NCI-H1092 (cell line): ENCODE measurements around the gene CDKN1A.
"Not testable (repeated sequence)": the region's sequence is repeated elsewhere in the genome, so short reads cannot be mapped to it uniquely, and the experiment has no call there.

Source experiments
- DNase-seq: peaks from one replicate; lab custom pipeline; 2025; lab: John Stamatoyannopoulos, UW

CDKN1A gene

DNA sequence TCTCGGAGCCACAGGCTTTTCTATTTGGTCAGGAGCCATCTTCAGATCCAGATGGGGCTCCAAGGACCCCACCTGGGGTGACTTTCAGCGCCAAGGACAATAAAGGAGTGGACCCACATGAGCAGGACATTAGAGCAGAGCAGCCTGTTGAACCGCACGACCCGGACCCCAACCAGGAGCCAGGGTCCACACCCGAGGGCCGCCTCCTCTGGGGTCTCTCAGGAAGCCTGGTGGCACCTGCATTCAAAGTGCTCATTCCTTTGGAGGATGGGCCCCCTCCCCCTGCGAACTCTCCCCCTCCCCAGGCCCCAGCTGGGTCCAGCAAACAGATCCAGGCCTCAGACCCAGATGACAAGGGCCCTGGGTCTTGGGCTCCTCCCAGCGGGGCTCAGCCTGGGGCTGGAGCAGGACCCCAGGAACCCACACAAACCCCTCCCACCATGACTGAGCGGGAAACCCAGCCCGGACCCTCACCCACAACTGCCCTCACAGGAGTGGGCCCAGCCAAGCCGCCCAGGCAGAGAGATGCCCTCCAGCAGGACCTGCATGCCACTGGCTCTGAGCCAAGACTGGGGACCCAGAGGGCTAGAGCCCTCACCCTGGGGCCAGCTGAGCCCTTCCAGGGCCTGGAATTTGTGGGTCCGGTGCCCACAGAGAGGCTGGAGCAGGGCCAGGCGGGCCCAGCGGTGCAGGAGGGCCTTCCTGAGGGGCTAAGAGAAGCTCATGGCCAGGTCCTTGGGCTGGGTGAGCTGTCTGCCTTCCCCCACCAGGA is 43.0 kb downstream of the CDKN1A start:
- DNase-seq = no peak

DNA sequence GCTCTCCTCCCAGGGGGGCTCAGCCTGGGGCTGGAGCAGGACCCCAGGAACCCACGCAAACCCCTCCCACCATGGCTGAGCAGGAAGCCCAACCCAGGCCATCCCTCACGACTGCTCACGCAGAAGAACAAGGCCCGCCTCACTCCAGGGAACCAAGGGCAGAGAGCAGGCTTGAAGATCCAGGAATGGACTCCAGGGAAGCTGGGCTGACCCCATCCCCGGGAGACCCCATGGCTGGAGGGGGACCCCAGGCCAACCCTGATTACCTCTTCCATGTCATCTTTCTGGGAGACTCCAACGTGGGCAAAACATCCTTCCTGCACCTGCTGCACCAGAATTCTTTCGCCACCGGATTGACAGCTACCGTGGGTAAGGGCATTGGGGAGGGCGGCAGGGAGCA is 43.9 kb downstream of the CDKN1A start:
- DNase-seq = no peak

DNA sequence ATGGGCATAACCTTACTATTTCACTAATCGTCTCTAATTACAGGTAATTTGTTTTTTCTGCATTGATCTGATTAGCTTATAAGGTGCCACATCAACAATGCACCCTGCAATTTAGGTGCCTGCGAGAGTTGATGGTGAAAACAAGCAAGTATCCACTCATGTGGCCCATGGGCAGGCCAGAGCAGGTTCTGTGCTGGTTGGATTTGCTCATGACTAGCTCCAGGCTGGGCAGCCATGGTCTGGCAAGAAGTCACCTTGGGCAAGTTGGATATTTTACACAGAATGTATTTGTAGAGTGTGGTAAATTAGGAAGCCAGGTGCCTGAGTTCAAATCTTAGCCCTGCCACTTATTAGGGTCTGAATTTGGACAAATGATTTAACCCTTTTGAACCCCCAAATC is 44.4 kb downstream of the CDKN1A start:
- DNase-seq = no peak

DNA sequence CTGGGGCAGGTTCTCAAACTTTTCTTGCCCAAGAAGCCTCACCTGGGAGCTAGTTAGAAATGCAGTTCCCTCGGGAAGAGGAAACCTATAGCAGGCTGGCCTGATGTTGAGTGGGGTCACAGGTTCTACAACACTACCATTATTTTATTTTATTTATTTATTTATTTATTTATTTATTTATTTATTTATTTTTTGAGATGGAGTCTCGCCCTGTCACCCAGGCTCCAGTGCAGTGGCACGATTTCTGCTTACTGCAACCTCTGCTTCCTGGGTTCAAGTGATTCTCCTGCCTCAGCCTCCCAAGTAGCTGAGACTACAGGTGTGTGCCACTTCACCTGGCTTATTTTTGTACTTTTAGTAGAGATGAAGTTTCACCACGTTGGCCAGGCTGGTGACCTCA is 45.5 kb downstream of the CDKN1A start:
- not testable (repeated sequence) for DNase-seq

DNA sequence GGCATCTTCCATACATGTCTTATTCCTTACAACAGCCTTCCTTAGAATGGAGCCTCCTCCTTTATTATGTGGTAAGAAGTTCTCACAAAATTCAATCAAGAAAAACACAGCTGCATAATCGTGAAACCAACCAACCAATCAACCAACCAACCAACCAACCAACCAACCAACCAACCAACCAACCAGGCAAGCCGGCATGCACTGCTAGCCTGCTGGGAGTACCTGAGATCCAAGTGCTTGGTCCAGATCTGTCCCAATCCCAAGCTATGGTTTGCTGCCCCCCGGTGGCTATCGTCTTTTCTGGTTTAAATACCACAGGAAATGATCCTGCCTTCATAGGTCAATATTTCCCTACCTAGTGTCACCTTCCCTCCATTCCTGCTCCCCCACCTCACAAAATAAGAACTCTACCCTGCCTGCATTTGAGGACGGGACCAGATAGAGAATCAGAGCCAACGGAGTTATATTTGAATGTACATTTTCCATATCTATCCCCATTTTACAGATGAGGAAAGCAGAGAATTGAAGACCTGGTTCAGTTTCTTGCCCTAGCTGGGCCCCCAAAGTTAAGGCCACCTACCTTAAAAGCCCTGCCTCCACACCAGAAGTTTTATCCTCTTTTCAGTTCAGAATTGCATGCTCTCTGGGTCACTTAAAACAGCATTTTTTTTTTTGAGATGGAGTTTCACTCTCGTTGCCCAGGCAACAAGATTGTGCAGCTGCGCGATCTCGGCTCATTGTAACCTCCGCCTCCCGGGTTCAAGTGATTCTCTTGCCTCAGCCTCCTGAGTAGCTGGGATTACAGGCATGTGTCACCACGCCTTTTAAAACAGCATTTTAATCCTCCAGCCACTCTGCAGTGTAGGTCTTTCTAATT is 46.2 kb downstream of the CDKN1A start:
- peak; percentile 44 for DNase-seq

DNA sequence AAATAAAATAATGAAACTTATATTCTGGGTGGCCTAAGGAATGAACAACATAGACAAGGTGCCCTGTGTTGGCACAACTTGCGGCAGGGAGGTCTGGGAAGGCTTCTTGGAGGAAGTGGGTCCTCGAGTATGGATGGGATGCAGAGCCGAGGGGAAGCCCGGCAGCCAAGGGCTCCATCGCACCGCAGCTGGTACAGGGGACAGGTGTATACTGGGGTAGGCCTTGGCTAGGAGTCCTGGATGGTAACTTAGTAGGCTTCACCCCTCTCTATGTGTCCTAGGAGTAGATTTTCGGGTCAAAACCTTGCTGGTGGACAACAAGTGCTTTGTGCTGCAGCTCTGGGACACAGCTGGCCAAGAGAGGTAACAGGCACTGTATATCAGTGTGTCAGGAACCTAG is 47.1 kb downstream of the CDKN1A start:
- no peak for DNase-seq

DNA sequence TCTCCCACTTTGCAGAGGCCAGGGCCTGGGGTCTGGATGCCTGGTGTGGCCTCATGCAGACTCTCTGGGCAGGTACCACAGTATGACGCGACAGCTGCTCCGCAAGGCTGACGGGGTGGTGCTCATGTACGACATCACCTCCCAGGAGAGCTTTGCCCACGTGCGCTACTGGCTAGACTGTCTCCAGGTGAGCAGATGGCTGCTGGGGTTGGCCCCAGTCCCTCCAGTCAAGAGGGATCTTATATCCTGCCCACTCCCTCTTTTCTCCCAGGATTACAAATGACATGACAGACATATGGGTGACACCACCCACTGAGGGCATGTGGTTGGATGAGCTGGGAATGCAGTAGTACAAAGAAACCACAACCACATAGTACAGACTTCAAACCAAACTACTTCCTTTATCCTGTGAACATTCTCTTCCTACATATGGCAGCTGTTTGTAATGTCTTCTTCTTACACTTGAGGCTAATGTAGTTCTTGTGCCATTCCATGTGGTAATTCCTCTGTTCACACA is 49.0 kb downstream of the CDKN1A start:
- no peak for DNase-seq

DNA sequence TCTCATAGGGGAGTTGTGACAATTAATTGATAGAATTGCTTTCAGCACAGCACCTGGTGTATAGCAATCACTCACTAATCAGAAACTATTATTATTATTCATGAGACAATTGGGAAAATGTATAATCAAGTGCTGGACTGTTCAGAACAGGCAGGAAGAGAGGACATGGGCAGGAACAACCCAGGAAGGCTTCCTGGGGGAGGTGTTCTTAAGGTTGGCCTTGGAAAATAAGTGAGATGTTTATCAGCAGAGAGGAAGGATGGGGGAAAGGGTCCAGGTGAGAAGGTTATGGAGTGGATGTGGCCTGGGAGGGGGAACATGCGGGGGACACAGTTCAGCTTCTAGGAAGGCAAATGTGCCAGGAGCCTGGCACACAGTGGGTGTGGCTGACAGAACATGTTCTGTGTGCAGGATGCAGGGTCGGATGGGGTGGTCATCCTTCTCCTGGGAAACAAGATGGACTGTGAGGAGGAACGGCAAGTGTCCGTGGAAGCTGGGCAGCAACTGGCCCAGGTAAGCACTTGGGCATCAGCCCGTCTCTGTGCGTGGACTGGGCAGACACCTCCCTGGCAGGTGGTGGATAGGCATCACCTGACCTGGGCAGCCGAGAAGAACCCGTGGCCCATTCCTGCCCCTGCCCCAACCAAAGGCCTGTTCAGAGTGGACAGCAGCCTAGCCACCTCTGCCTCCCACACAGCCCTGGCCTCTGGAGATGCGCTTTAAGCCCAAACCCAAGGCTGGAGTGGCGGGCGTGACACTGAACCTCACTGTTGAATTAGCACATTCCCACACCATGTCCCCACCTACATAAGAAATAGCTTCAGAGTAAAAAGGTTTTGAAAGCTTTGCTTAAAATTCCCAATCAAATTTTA is 50.0 kb downstream of the CDKN1A start:
- DNase-seq = no peak

DNA sequence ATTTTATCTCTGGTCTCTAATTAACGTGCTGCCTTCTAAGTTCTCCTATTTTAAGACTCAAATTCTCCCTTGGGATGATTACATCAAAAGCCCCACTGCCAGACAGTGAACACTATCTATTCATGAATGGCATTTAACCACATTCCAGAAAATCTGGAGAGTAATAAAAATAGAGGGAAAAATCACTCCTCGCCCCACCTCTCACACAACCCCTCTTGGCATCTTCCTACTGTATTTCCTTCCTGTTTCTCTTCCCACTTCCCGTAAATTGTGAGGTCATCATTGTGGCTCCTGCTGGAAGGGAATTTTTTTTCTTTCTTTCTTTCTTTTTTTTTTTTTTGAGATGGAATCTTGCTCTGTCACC is 50.6 kb downstream of the CDKN1A start:
- no peak for DNase-seq

DNA sequence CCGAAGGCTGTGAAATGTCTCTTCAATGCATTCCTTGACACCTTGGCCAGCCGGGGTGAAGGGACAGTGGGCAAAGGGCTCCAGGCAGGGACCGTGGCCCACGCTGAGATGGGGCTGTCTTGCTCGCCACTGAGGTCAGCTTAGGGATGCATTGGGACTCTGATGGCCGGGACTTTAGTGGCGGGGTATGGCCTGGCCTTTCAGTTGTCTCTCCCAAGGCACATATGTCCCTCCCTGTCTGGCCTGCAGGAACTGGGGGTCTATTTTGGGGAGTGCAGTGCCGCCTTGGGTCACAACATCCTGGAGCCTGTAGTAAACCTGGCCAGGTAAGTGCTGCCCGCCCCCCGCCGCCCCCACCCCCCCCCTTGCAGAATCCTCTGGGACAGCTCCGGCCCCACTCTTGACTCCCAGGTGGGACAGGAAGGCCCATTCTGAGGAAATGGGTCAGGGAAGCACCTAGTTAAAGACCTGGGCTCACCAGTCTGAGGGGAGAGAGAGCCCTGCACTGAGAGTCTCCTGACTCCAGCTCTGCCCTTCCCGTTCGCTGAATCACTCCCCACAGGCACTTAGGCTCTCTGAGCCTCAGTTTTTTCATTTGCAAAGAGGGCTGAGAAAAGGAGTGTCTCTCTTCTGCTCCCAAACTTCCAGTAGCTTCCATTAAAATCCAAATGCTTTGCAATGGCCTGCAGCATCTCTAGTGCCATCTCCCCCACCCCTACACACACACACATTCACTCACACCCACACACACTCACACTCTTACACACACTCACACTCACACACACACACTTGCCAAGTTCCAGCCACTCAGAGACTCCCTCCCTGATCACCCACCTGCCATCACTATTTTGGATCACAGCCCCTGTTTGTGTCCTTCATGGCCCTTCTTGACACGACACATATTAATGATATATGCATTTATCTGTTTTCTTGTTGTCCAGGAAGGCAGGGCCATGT is 52.2 kb downstream of the CDKN1A start:
- no peak for DNase-seq

DNA sequence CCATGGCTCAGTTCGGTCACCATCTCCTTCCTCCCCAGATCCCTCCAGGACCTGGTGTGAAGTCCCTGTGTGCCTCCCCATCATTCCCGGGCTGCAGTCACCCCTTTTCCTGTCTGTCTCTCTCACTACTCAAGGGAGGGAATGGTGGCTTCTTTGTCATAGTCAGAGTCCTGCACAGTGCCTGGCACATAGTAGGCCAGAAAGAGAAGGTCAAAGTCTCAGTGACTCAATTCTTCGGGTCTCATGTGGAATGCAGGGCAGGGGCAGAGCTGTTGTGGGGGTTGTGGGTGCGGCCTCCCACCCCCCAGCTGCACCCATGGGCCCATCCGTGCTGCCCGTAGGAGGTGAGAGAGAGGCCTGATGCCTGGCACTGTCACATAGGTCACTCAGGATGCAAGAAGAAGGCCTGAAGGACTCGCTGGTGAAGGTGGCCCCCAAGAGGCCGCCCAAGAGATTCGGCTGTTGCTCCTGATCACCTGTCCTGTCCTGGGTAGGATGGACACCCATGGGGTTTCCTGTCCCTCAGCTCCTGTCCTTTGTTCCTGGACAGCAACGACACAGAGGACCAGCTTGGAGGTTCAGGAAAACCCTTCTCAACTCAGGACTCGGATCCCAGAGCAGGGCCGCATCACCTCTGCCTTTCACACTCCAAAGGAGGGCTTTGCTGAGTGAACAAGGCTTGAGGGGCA is 53.3 kb downstream of the CDKN1A start:
- no peak for DNase-seq

DNA sequence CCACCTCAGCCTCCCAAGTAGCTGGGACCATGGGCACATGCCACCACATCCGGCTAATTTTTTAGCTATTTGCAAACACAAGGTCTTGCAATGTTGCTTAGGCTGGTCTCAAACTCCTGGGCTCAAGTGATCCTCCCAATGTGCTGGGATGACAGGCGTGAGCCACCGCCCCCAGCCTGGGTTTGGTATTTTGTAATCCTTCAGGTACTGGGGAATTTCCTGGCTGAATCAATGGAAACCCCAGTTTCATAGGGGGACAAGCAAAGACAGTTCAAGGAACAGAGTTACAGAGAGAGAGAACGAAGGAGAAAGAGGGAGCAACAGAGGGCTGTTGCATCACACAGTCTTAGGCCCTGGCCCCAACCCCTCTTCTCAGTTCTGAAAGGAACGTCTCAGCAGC is 54.8 kb downstream of the CDKN1A start:
- DNase-seq = no peak

DNA sequence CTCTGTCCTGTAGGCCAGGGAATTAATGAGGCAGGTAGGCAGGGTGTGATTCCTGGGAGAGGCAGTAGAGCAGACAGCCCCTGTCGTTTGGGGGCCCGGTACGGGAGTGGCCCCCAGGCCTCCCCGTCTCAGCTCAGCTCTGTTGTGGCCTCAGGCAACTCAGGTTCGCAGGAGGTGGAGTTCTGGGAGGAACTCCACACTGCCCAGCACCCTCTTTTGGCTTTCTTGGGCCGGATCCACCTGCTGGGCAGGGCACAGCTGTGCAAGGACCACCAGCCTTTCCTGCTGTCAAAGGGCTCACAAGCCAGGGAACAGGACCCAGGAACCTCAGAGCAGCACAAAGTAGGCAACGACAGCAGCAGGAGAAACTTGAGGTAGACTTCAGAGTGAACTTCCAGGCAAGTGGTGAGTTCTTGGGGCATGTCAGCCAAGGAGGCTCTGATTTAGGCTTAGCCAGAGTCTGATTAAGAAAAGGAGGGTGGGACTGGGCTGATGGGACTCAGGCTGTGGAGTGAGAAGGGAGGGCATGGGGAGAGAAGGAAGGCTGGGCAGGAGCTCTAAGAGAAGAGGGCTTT is 56.1 kb downstream of the CDKN1A start:
- no peak for DNase-seq

DNA sequence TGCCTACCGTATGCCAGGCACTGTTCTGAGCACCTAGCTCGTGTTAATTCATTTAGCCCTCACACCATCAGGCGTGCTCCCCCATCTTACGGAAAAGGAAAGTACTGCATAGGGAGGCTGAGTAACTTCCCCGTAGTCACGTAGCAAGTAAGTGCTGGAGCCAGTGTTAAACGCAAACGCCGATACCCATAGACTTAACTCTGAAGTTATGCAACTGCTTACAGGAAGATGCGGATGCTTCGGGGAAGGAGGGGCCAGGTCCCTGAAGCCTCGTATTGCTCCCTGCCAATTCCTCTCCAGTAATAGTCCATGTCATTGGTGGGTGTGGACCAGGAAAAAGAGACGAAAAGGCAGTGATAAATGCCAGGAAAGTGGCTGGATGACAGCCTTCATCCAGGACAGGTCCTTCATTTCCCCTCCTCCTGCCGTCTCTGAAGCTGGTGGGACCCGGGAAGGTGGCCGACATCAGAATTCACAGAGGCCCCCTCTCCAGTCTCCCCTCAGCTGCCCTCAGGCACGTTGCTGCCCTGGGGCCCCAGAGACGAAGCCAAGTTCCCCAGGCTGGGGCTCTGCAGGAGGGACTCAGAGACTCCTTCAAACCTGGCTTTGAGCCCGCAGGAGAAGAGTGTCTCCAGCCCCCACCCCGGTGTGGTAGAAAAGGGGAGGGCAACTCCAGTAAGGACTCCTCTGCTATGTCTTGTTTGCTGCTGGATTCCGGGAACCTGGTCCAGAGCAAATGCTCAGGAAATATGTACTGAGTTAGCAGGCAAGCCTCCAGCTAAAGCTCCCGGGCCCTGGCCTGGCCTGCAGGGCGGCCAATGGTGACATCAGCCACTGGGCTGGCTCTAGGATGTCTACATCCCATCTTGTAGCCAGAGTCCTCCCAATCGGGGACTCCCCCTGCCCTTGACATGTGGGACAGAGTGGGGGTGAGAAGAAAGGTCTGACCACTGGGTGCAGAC is 56.9 kb downstream of the CDKN1A start:
- no peak for DNase-seq
